MM.1S (cell line): ENCODE data around the gene RAB37.

Experiments
- DNase-seq: peaks from one replicate; pipeline ENCODE4 v3.0.0-alpha.2; 2015
- H2AFZ ChIP-seq: fragments of 300-600 bp; sonication (generic); 2 replicates; pipeline ENCODE4 v1.6.0; 2016; ENCODE audit warnings: antibody characterized with exemption, low read length
- H3F3A ChIP-seq: fragments of 300-600 bp; sonication (generic); 2 replicates; pipeline ENCODE4 v1.6.1; 2016; ENCODE audit warnings: mild to moderate bottlenecking, antibody characterized with exemption, low read length, moderate library complexity, mixed read lengths; ENCODE audit not compliant: insufficient read depth
- H3K27ac ChIP-seq: fragments of 300-600 bp; sonication (generic); 2 replicates; pipeline ENCODE4 v1.5.1; 2016; ENCODE audit warnings: mild to moderate bottlenecking, low read length
- H3K27me3 ChIP-seq: fragments of 300-600 bp; sonication (generic); replicated peaks from 2 replicates; pipeline ENCODE4 v1.6.0; 2016; ENCODE audit warnings: low read length; ENCODE audit not compliant: insufficient read depth
- H3K36me3 ChIP-seq: fragments of 300-600 bp; sonication (generic); replicated peaks from 2 replicates; pipeline ENCODE4 v1.6.1; 2016; ENCODE audit warnings: mild to moderate bottlenecking, low read length, mixed read lengths; ENCODE audit not compliant: insufficient read depth
- H3K4me1 ChIP-seq: fragments of 300-600 bp; sonication (generic); 2 replicates; pipeline ENCODE4 v1.6.1; 2016; ENCODE audit warnings: low read length, mixed read lengths
- H3K4me2 ChIP-seq: fragments of 300-600 bp; sonication (generic); 2 replicates; pipeline ENCODE4 v1.6.0; 2016; ENCODE audit warnings: low read depth, low read length
- H3K4me3 ChIP-seq: fragments of 300-600 bp; sonication (generic); 2 replicates; pipeline ENCODE4 v1.5.1; 2016; ENCODE audit warnings: low read length, mixed read lengths
- H3K79me2 ChIP-seq: fragments of 300-600 bp; sonication (generic); 2 replicates; pipeline ENCODE4 v1.6.1; 2016; ENCODE audit warnings: mixed run types, low read length, mixed read lengths
- H3K9ac ChIP-seq: fragments of 300-600 bp; sonication (generic); 2 replicates; pipeline ENCODE4 v1.6.1; 2016; ENCODE audit warnings: low read length, mixed read lengths
- H3K9me2 ChIP-seq: fragments of 300-600 bp; sonication (generic); replicated peaks from 2 replicates; pipeline ENCODE4 v1.6.1; 2016; ENCODE audit warnings: mild to moderate bottlenecking, low read length, mixed read lengths; ENCODE audit not compliant: insufficient read depth
- H3K9me3 ChIP-seq: fragments of 300-600 bp; sonication (generic); replicated peaks from 2 replicates; pipeline ENCODE4 v1.6.1; 2016; ENCODE audit warnings: mild to moderate bottlenecking, low read length, mixed read lengths; ENCODE audit not compliant: insufficient read depth
- H4K20me1 ChIP-seq: fragments of 300-600 bp; sonication (generic); 2 replicates; pipeline ENCODE4 v1.6.1; 2016; ENCODE audit warnings: mild to moderate bottlenecking, low read length, moderate library complexity, mixed read lengths; ENCODE audit not compliant: insufficient read depth
- CTCF ChIP-seq: fragments of 300-600 bp; sonication (generic); IDR thresholded peaks from 2 replicates; pipeline ENCODE4 v1.5.1; 2016; ENCODE audit warnings: antibody characterized with exemption, low read length, mixed read lengths
- EZH2 ChIP-seq: fragments of 300-600 bp; sonication (generic); optimal IDR thresholded peaks from 2 replicates; pipeline ENCODE3; 2017; ENCODE audit warnings: low read depth, mild to moderate bottlenecking, antibody characterized with exemption, low read length, mixed read lengths
- EZH2phosphoT487 ChIP-seq: fragments of 300-600 bp; sonication (generic); IDR thresholded peaks from 2 replicates; pipeline ENCODE4 v1.6.1; 2018; ENCODE audit warnings: antibody characterized with exemption, low read length

The RAB37 gene

GRCh38 chr17:74750327-74751069, 13.4 kb downstream of the RAB37 start:
- Histone ChIP-seq H3K9ac (peak overlapping the region; percentile 97), H4K20me1 (peaks cover 18% of the 10 kb centered on the region), H3K9me2 (no peaks in the 10 kb centered on the region), H3K36me3 (no peaks in the 10 kb centered on the region), H3K4me2 (peak overlapping the region; percentile 89), H3F3A (peaks cover 67% of the 10 kb centered on the region), H3K79me2 (peaks cover 76% of the 10 kb centered on the region), H2AFZ (no peak overlapping the region), H3K27me3 (no peaks in the 10 kb centered on the region), H3K4me1 (peaks cover 36% of the 10 kb centered on the region), H3K27ac (peak overlapping the region; percentile 88; the same call in 1 of the 2 replicates), H3K9me3 (no peaks in the 10 kb centered on the region), H3K4me3 (peak overlapping the region; percentile 98)
- no peak for DNase-seq
- TF ChIP-seq EZH2 (no peak), CTCF (no peak), EZH2phosphoT487 (no peak)

GRCh38 chr17:74752415-74752814, 15.4 kb downstream of the RAB37 start:
- H3K79me2 ChIP-seq: peaks cover 90% of the 10 kb centered on the region

GRCh38 chr17:74752822-74753401, 15.9 kb downstream of the RAB37 start:
- Histone ChIP-seq H3K9me3 (no peaks in the 10 kb centered on the region), H3K9ac (peak overlapping the region; percentile 57; the same call in 1 of the 2 replicates), H3K4me2 (peak overlapping the region; percentile 89), H3K4me3 (peak overlapping the region; percentile 55), H3K36me3 (no peaks in the 10 kb centered on the region), H4K20me1 (peaks cover 19% of the 10 kb centered on the region), H3K4me1 (peaks cover 51% of the 10 kb centered on the region), H3K79me2 (peaks cover 90% of the 10 kb centered on the region), H3F3A (peaks cover 70% of the 10 kb centered on the region), H2AFZ (no peak overlapping the region), H3K27ac (peak overlapping the region; percentile 88), H3K27me3 (no peaks in the 10 kb centered on the region), H3K9me2 (no peaks in the 10 kb centered on the region)
- TF ChIP-seq CTCF: no peak
- no peak for TF ChIP-seq EZH2
- no peak for TF ChIP-seq EZH2phosphoT487
- DNase-seq: no peak

More at GRCh38 chr17:74752415-74752814, 15.4 kb downstream of the RAB37 start:
- Histone ChIP-seq H3K9me3 (no peaks in the 10 kb centered on the region), H3K9me2 (no peaks in the 10 kb centered on the region), H3K4me3 (peak overlapping the region; percentile 55), H3K27ac (peak overlapping the region; percentile 88), H3K4me2 (peak overlapping the region; percentile 89), H3F3A (peaks cover 70% of the 10 kb centered on the region), H3K36me3 (no peaks in the 10 kb centered on the region), H3K9ac (peak overlapping the region; percentile 57; the same call in 1 of the 2 replicates), H2AFZ (no peak overlapping the region), H3K27me3 (no peaks in the 10 kb centered on the region), H3K4me1 (peaks cover 49% of the 10 kb centered on the region), H4K20me1 (peaks cover 19% of the 10 kb centered on the region)
- TF ChIP-seq EZH2phosphoT487 (no peak), EZH2 (no peak), CTCF (no peak)
- no peak for DNase-seq
